H9 (cell line): ENCODE results near the gene SIK2. TPM values are rescaled to one million over a fixed set of nuclear protein-coding genes. Genes with fewer than 3 reads are reported as not detected.

Source experiments
- DNase-seq: peaks from one replicate; pipeline ENCODE4 v3.0.0-alpha.2; 2017
- H2AFZ ChIP-seq: one replicate; pipeline ENCODE4 v1.6.1; 2013; ENCODE audit warnings: mild to moderate bottlenecking, low read length, control low read depth, moderate library complexity
- H2AK5ac ChIP-seq: 2 replicates; pipeline ENCODE4 v1.6.1; 2013; ENCODE audit warnings: low read length, control low read depth, mixed read lengths; ENCODE audit not compliant: insufficient read length
- H2BK120ac ChIP-seq: one replicate; pipeline ENCODE4 v1.6.1; 2013; ENCODE audit warnings: low read depth, mild to moderate bottlenecking, low read length, control low read depth, inconsistent platforms; ENCODE audit not compliant: poor library complexity, severe bottlenecking
- H2BK12ac ChIP-seq: 2 replicates; pipeline ENCODE4 v1.6.1; 2013; ENCODE audit warnings: low read length, control low read depth, mixed read lengths, low read depth; ENCODE audit not compliant: insufficient read length
- H2BK15ac ChIP-seq: 2 replicates; pipeline ENCODE4 v1.6.1; 2013; ENCODE audit warnings: low read depth, low read length, control low read depth
- H2BK20ac ChIP-seq: one replicate; pipeline ENCODE4 v1.6.1; 2013; ENCODE audit warnings: low read depth, mild to moderate bottlenecking, low read length, control low read depth, inconsistent platforms; ENCODE audit not compliant: poor library complexity, severe bottlenecking
- H2BK5ac ChIP-seq: 2 replicates; pipeline ENCODE4 v1.6.1; 2013; ENCODE audit warnings: low read length, control low read depth, mixed read lengths; ENCODE audit not compliant: insufficient read length
- H3K14ac ChIP-seq: 2 replicates; pipeline ENCODE4 v1.6.1; 2013; ENCODE audit warnings: low read length, control low read depth; ENCODE audit not compliant: insufficient read depth
- H3K18ac ChIP-seq: 2 replicates; pipeline ENCODE4 v1.6.1; 2013; ENCODE audit warnings: low read depth, mild to moderate bottlenecking, mixed read lengths, low read length, control low read depth; ENCODE audit not compliant: insufficient read length
- H3K23ac ChIP-seq: 2 replicates; pipeline ENCODE4 v1.6.1; 2013; ENCODE audit warnings: low read length, control low read depth, mixed read lengths, low read depth; ENCODE audit not compliant: insufficient read length
- H3K23me2 ChIP-seq: 2 replicates; pipeline ENCODE4 v1.6.1; 2013; ENCODE audit warnings: low read depth, mild to moderate bottlenecking, mixed read lengths, low read length, control low read depth; ENCODE audit not compliant: insufficient read length, poor library complexity, severe bottlenecking
- H3K27ac ChIP-seq: 2 replicates; pipeline ENCODE4 v1.5.1; 2013; ENCODE audit warnings: low read length, control low read depth, mixed read lengths, low read depth; ENCODE audit not compliant: insufficient read length
- H3K27me3 ChIP-seq: 2 replicates; pipeline ENCODE4 v1.6.1; 2013; ENCODE audit warnings: low read length, control low read depth, inconsistent platforms; ENCODE audit not compliant: insufficient read depth
- H3K4ac ChIP-seq: 2 replicates; pipeline ENCODE4 v1.6.1; 2013; ENCODE audit warnings: low read depth, mild to moderate bottlenecking, control low read depth, inconsistent platforms, low read length, moderate library complexity
- H3K4me1 ChIP-seq: 2 replicates; pipeline ENCODE4 v1.6.1; 2013; ENCODE audit warnings: low read length, control low read depth, inconsistent platforms; ENCODE audit not compliant: insufficient read depth
- H3K4me2 ChIP-seq: 2 replicates; pipeline ENCODE4 v1.6.1; 2013; ENCODE audit warnings: low read length, control low read depth, mixed read lengths; ENCODE audit not compliant: insufficient read length, insufficient read depth
- H3K56ac ChIP-seq: 2 replicates; pipeline ENCODE4 v1.6.1; 2013; ENCODE audit warnings: low read depth, mild to moderate bottlenecking, mixed read lengths, low read length, control low read depth; ENCODE audit not compliant: insufficient read length
- H3K79me1 ChIP-seq: 2 replicates; pipeline ENCODE4 v1.6.1; 2013; ENCODE audit warnings: low read depth, mild to moderate bottlenecking, moderate library complexity, low read length, control low read depth, inconsistent platforms; ENCODE audit not compliant: insufficient read depth, poor library complexity, severe bottlenecking
- H3K79me2 ChIP-seq: 2 replicates; pipeline ENCODE4 v1.6.1; 2013; ENCODE audit warnings: low read length, control low read depth, inconsistent platforms; ENCODE audit not compliant: insufficient read depth
- H3K9ac ChIP-seq: 2 replicates; pipeline ENCODE4 v1.6.1; 2013; ENCODE audit warnings: low read length, control low read depth, mixed read lengths; ENCODE audit not compliant: insufficient read length; ENCODE audit errors: extremely low read depth
- H3K9me3 ChIP-seq: one replicate; pipeline ENCODE4 v1.6.1; 2013; ENCODE audit warnings: low read depth, low read length, inconsistent platforms; ENCODE audit not compliant: control insufficient read depth
- H3T11ph ChIP-seq: one replicate; pipeline ENCODE4 v1.6.1; 2013; ENCODE audit warnings: mild to moderate bottlenecking, low read length, control low read depth, inconsistent platforms
- H4K20me1 ChIP-seq: one replicate; pipeline ENCODE4 v1.6.1; 2013; ENCODE audit not compliant: control insufficient read depth, insufficient read length, insufficient read depth
- H4K5ac ChIP-seq: 2 replicates; pipeline ENCODE4 v1.6.1; 2013; ENCODE audit warnings: low read depth, mild to moderate bottlenecking, mixed read lengths, low read length, control low read depth; ENCODE audit not compliant: insufficient read length
- H4K8ac ChIP-seq: replicated peaks from 2 replicates; pipeline ENCODE4 v1.6.1; 2013; ENCODE audit warnings: low read length, control low read depth, mixed read lengths, low read depth; ENCODE audit not compliant: insufficient read length
- H4K91ac ChIP-seq: 2 replicates; pipeline ENCODE4 v1.6.1; 2013; ENCODE audit warnings: low read depth, mild to moderate bottlenecking, moderate library complexity, mixed read lengths, low read length, control low read depth; ENCODE audit not compliant: insufficient read length
- H3K27ac Mint-ChIP-seq, 3 experiments: 2 replicates in 2 of 3; 3 replicates in 1 of 3; pipeline ENCODE4 v1.8.0; 2020 to 2021; ENCODE audit warnings: mixed read lengths in 3 of 3, mild to moderate bottlenecking in 1 of 3, moderate library complexity in 1 of 3
- H3K27me3 Mint-ChIP-seq: 2 replicates; pipeline ENCODE4 v1.8.0; 2021; ENCODE audit warnings: low read depth, mild to moderate bottlenecking, moderate library complexity, mixed read lengths
- H3K36me3 Mint-ChIP-seq, 3 experiments: 2 replicates in 2 of 3; 3 replicates in 1 of 3; pipeline ENCODE4 v1.8.0; 2020 to 2021; ENCODE audit warnings: low read depth in 3 of 3, mixed read lengths in 3 of 3; ENCODE audit not compliant: insufficient read depth in 1 of 3
- H3K4me1 Mint-ChIP-seq, 2 experiments: 2 replicates each; pipeline ENCODE4 v1.8.0; 2020; ENCODE audit warnings: mixed read lengths in 2 of 2
- H3K4me3 Mint-ChIP-seq, 2 experiments: 2 replicates in 1 of 2; 3 replicates in 1 of 2; pipeline ENCODE4 v1.8.0; 2020 to 2021; ENCODE audit warnings: mild to moderate bottlenecking in 2 of 2, mixed read lengths in 2 of 2, moderate library complexity in 1 of 2
- H3K9me3 Mint-ChIP-seq, 2 experiments: 2 replicates in 1 of 2; 3 replicates in 1 of 2; pipeline ENCODE4 v1.8.0; 2020; ENCODE audit warnings: mild to moderate bottlenecking in 2 of 2, mixed read lengths in 2 of 2, moderate library complexity in 1 of 2
- CTCF ChIP-seq: fragments of 200-600 bp; sonication (generic); conservative IDR thresholded peaks from 3 replicates; pipeline ENCODE4 v1.8.0; 2021; ENCODE audit warnings: antibody characterized with exemption, mild to moderate bottlenecking
- WGBS: extraction: QIAGEN DNeasy Blood & Tissue Kit; methylation state at CpG from one replicate; pipeline ENCODE4 v1.1.7; 2013; ENCODE audit warnings: missing lambda C conversion rate, low lambda C conversion rate, mixed read lengths; ENCODE audit not compliant: insufficient read length; ENCODE audit errors: extremely low coverage; 5-methylcytosine and 5-hydroxymethylcytosine counted together
- total RNA-seq: library from RNA; stranded (reverse); gene quantifications from 2 replicates; pipeline ENCODE4 v1.2.1, GENCODE V29; 2021

SIK2 gene
- total RNA-seq, 1 experiment from 2014 or later, result 7.5 TPM

- Histone ChIP-seq H3K4ac (no peak overlapping the region), H3K9me3 (no peaks in the 10 kb centered on the region), H2BK12ac (no peak overlapping the region), H3K18ac (no peak overlapping the region), H3K4me2 (no peak overlapping the region), H3K4me1 (peaks cover 2% of the 10 kb centered on the region; the same call in 1 of the 2 replicates), H3K27me3 (no peaks in the 10 kb centered on the region), H3K23me2 (no peaks in the 10 kb centered on the region), H4K8ac (no peak overlapping the region), H2AFZ (no peak overlapping the region), H2BK5ac (no peak overlapping the region), H3K79me2 (no peaks in the 10 kb centered on the region), H2AK5ac (no peak overlapping the region), H3K14ac (no peak overlapping the region), H2BK15ac (no peak overlapping the region), H3T11ph (no peak overlapping the region), H3K23ac (no peak overlapping the region), H4K20me1 (no peaks in the 10 kb centered on the region), H4K91ac (no peak overlapping the region), H2BK120ac (no peak overlapping the region), H3K56ac (no peak overlapping the region), H2BK20ac (no peak overlapping the region), H4K5ac (no peak overlapping the region), H3K9ac (no peak overlapping the region), H3K79me1 (no peaks in the 10 kb centered on the region), H3K27ac (no peak overlapping the region)
- H3K4me3 Mint-ChIP-seq, result no peak overlapping the region
- H3K36me3 Mint-ChIP-seq, result no peaks in the 10 kb centered on the region
- WGBS, result no CpG with 5 or more reads among the region's 4 CpGs
- H3K27ac Mint-ChIP-seq, result peak overlapping the region in 1 of 3 experiments; percentile 22; a peak in 1 of 7 replicates
- H3K9me3 Mint-ChIP-seq, result no peaks in the 10 kb centered on the region
- TF ChIP-seq CTCF, result no peak
- H3K27me3 Mint-ChIP-seq, result no peaks in the 10 kb centered on the region
- no peak for DNase-seq
- peaks cover 12 to 14% of the 10 kb centered on the region in 2 experiments for H3K4me1 Mint-ChIP-seq
These were observed 92.6 kb downstream of the SIK2 start for GRCh38 chr11:111694851-111695250.
